Measurements from ENCODE around the gene CAGE1.

Gene CAGE1

DNA sequence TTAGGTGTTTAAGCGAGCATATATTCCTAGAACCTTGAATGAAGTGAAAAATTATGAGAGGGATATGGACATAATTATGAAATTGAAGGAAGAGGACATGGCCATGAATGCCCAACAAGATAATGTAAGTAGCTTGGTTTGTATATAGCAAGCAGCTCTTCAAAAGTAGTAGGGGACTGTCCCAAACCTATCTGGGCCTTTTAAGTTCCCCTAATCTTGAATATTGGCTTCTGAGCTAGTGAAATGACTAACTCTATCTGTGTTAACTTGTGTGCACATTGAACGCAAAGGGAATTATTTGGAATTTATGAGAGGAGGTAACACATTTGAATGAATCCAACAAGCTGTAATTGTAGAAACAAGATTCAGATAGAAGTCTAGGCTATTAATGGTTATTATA lies 21.8 kb upstream of the CAGE1 start:
- H3K4me3 ChIP-seq (ENCODE audit: low read depth in 1 of 5, low read length in 5 of 5): no peak overlapping the region
- H3K9me3 ChIP-seq (ENCODE audit: control insufficient read depth in 5 of 5, low read length in 5 of 5): no peaks in the 10 kb centered on the region
- no peaks in the 10 kb centered on the region for H3K27me3 ChIP-seq (ENCODE audit: control insufficient read depth in 5 of 5, insufficient read depth in 4 of 5, low read length in 5 of 5)
- no peak overlapping the region for H3K27ac ChIP-seq (ENCODE audit: low read depth, low read length)
- peaks cover 43 to 78% (median 59%) of the 10 kb centered on the region in 5 donors for H3K36me3 ChIP-seq (ENCODE audit: control insufficient read depth in 5 of 5, insufficient read depth in 5 of 5, low read length in 5 of 5)
- H3K9ac ChIP-seq (ENCODE audit: low read length in 5 of 5): no peak overlapping the region
- no peaks in the 10 kb centered on the region for H3K4me1 ChIP-seq (ENCODE audit: control insufficient read depth in 5 of 5, insufficient read depth in 5 of 5, low read length in 5 of 5)

DNA sequence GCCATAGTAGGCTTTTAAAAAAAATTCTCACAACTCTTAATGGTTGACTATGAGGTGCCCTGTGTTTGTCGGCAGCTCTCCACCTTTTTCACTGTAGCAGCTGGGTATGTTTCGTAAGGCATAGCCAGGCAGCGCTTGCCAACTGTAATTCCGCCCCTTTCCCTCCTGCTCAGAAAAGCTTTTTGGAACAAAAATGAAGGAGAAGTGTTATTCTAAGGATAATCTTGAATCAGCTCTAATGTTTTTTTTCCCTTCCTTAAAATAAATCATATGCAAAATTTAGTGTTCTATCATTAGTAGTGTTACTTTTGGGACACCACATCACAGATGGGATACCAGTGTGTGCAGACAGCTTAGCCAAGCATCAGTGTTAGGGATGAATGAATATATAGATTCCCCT lies 21.3 kb upstream of the CAGE1 start:
- Histone ChIP-seq H3K4me3 (ENCODE audit: low read depth in 1 of 5, low read length in 5 of 5) (no peak overlapping the region), H3K36me3 (ENCODE audit: control insufficient read depth in 5 of 5, insufficient read depth in 5 of 5, low read length in 5 of 5) (peaks cover 42 to 80% (median 60%) of the 10 kb centered on the region in 5 donors), H3K9me3 (ENCODE audit: control insufficient read depth in 5 of 5, low read length in 5 of 5) (no peaks in the 10 kb centered on the region), H3K9ac (ENCODE audit: low read length in 5 of 5) (no peak overlapping the region), H3K27ac (ENCODE audit: low read depth, low read length) (no peak overlapping the region), H3K27me3 (ENCODE audit: control insufficient read depth in 5 of 5, insufficient read depth in 4 of 5, low read length in 5 of 5) (no peaks in the 10 kb centered on the region), H3K4me1 (ENCODE audit: control insufficient read depth in 5 of 5, insufficient read depth in 5 of 5, low read length in 5 of 5) (no peaks in the 10 kb centered on the region)

DNA sequence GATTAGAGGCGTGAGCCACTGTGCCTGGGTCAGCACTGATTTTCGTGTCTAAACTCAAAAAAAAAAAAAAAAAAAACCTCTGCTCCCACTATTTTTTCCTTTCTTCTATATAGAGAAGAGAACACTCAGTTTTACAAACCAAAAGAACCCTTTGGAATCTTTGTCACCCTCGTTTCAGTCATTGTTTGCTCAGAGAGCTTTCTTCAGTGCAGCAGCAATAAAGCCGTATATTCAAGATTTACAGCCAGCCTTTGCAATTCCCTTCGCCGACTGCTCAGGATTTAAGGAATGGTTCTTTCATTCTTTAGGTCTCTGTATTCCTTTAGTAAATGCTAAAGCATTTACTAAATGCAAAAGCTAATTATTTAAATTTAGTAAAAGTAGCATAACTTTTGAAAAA lies 20.2 kb upstream of the CAGE1 start:
- Histone ChIP-seq H3K9ac (ENCODE audit: low read length in 5 of 5) (no peak overlapping the region), H3K27ac (ENCODE audit: low read depth, low read length) (no peak overlapping the region), H3K4me3 (ENCODE audit: low read depth in 1 of 5, low read length in 5 of 5) (no peak overlapping the region), H3K27me3 (ENCODE audit: control insufficient read depth in 5 of 5, insufficient read depth in 4 of 5, low read length in 5 of 5) (no peaks in the 10 kb centered on the region), H3K4me1 (ENCODE audit: control insufficient read depth in 5 of 5, insufficient read depth in 5 of 5, low read length in 5 of 5) (no peaks in the 10 kb centered on the region), H3K9me3 (ENCODE audit: control insufficient read depth in 5 of 5, low read length in 5 of 5) (no peaks in the 10 kb centered on the region), H3K36me3 (ENCODE audit: control insufficient read depth in 5 of 5, insufficient read depth in 5 of 5, low read length in 5 of 5) (peaks cover 43 to 78% (median 57%) of the 10 kb centered on the region in 5 donors)

DNA sequence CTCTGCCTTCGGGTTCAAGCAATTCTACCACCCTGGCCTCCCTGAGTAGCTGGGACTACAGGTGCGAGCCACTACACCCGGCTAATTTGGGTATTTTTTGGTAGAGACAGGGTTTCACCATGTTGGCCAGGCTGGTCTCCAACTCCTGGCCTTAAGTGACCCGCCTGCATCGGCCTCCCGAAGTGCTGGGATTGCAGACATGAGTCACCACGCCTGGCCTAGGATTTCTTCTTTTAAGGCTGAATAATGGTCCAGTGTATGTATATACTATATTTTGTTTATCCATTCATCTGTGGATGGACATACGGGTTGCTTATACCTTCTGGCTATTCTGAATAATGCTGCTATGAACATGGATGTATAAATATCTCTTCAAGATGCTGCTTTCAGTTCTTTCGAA lies 17.2 kb upstream of the CAGE1 start:
- no peaks in the 10 kb centered on the region for H3K27me3 ChIP-seq (ENCODE audit: control insufficient read depth in 5 of 5, insufficient read depth in 4 of 5, low read length in 5 of 5)

DNA sequence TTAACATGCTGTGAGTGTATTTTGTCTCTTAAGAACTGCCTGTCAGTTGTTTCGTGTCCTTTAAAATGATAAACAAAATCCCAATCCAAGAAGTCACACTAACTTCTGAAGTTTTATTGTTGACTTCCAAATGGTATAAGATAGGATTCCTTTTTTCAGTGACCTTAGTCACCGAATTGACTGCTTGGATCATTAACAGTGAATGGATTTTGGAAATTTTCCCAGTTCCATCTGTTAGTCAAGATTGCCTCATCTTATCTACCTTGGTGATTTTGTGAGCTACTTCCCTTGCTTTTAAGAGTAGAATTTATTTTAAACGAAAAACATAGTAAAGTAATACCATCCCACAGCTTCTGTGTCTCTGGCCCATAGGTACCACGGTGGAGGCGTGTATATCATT lies 15.0 kb upstream of the CAGE1 start:
- Histone ChIP-seq H3K36me3 (ENCODE audit: control insufficient read depth in 5 of 5, insufficient read depth in 5 of 5, low read length in 5 of 5) (peaks cover 59 to 79% (median 60%) of the 10 kb centered on the region in 5 donors), H3K9me3 (ENCODE audit: control insufficient read depth in 5 of 5, low read length in 5 of 5) (no peaks in the 10 kb centered on the region)

More for the DNA sequence above, 17.2 kb upstream of the CAGE1 start:
- no peak overlapping the region for H3K27ac ChIP-seq (ENCODE audit: low read depth, low read length)
- H3K4me3 ChIP-seq (ENCODE audit: low read depth in 1 of 5, low read length in 5 of 5): no peak overlapping the region
- no peaks in the 10 kb centered on the region for H3K9me3 ChIP-seq (ENCODE audit: control insufficient read depth in 5 of 5, low read length in 5 of 5)
- H3K4me1 ChIP-seq (ENCODE audit: control insufficient read depth in 5 of 5, insufficient read depth in 5 of 5, low read length in 5 of 5): no peaks in the 10 kb centered on the region
- H3K36me3 ChIP-seq (ENCODE audit: control insufficient read depth in 5 of 5, insufficient read depth in 5 of 5, low read length in 5 of 5): peaks cover 53 to 82% (median 70%) of the 10 kb centered on the region in 5 donors
- H3K9ac ChIP-seq (ENCODE audit: low read length in 5 of 5): no peak overlapping the region

DNA sequence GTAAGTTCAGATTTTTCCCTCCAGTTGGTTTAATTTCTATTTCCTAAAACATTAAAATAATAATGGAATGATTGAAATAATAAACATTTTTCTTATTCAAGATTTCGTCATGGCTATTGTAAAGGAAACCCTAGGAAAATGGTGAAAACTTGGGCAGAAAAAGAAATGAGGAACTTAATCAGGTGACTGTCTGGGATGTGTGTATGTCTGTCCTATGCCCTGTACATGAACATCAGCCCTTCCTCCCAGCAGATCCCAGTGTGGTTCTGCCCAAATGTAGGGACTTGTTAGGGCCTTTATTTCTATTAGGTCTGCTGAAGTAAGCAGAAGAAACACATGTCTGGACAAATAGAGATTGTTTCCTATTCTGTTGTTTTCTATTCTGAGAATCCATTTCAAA lies 13.2 kb upstream of the CAGE1 start:
- Histone ChIP-seq H3K4me1 (ENCODE audit: control insufficient read depth in 5 of 5, insufficient read depth in 5 of 5, low read length in 5 of 5) (no peaks in the 10 kb centered on the region), H3K9ac (ENCODE audit: low read length in 5 of 5) (no peak overlapping the region), H3K9me3 (ENCODE audit: control insufficient read depth in 5 of 5, low read length in 5 of 5) (no peaks in the 10 kb centered on the region), H3K4me3 (ENCODE audit: low read depth in 1 of 5, low read length in 5 of 5) (no peak overlapping the region), H3K27me3 (ENCODE audit: control insufficient read depth in 5 of 5, insufficient read depth in 4 of 5, low read length in 5 of 5) (no peaks in the 10 kb centered on the region), H3K27ac (ENCODE audit: low read depth, low read length) (no peak overlapping the region), H3K36me3 (ENCODE audit: control insufficient read depth in 5 of 5, insufficient read depth in 5 of 5, low read length in 5 of 5) (peaks cover 60 to 87% (median 66%) of the 10 kb centered on the region in 5 donors)

More for the DNA sequence above, 15.0 kb upstream of the CAGE1 start:
- Histone ChIP-seq H3K9ac (ENCODE audit: low read length in 5 of 5) (no peak overlapping the region), H3K4me1 (ENCODE audit: control insufficient read depth in 5 of 5, insufficient read depth in 5 of 5, low read length in 5 of 5) (no peaks in the 10 kb centered on the region), H3K27ac (ENCODE audit: low read depth, low read length) (no peak overlapping the region), H3K4me3 (ENCODE audit: low read depth in 1 of 5, low read length in 5 of 5) (no peak overlapping the region), H3K27me3 (ENCODE audit: control insufficient read depth in 5 of 5, insufficient read depth in 4 of 5, low read length in 5 of 5) (no peaks in the 10 kb centered on the region)

DNA sequence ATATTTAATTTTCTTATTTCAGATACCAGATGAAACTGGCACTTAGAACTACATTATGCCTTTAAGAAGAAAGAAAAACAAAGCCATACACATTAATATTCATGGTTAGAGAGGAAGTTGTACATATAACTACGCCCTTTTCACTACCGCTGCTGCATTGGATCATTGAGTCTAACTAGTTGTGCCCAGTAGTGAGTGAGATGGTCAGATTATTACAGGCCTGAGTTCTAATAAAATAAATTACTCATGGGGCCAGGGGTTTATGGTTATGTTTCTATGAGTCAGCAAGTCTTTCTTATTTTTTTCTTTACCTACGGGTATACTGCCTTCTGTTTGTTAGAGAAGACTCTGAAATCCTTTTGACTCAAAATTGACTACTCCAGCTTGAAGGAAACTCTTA lies 11.5 kb upstream of the CAGE1 start:
- H3K27me3 ChIP-seq (ENCODE audit: control insufficient read depth in 5 of 5, insufficient read depth in 4 of 5, low read length in 5 of 5): no peaks in the 10 kb centered on the region
- no peak overlapping the region for H3K4me3 ChIP-seq (ENCODE audit: low read depth in 1 of 5, low read length in 5 of 5)
- no peaks in the 10 kb centered on the region for H3K4me1 ChIP-seq (ENCODE audit: control insufficient read depth in 5 of 5, insufficient read depth in 5 of 5, low read length in 5 of 5)
- peaks cover 53 to 83% (median 59%) of the 10 kb centered on the region in 5 donors for H3K36me3 ChIP-seq (ENCODE audit: control insufficient read depth in 5 of 5, insufficient read depth in 5 of 5, low read length in 5 of 5)
- no peak overlapping the region for H3K9ac ChIP-seq (ENCODE audit: low read length in 5 of 5)
- no peaks in the 10 kb centered on the region for H3K9me3 ChIP-seq (ENCODE audit: control insufficient read depth in 5 of 5, low read length in 5 of 5)
- H3K27ac ChIP-seq (ENCODE audit: low read depth, low read length): no peak overlapping the region

DNA sequence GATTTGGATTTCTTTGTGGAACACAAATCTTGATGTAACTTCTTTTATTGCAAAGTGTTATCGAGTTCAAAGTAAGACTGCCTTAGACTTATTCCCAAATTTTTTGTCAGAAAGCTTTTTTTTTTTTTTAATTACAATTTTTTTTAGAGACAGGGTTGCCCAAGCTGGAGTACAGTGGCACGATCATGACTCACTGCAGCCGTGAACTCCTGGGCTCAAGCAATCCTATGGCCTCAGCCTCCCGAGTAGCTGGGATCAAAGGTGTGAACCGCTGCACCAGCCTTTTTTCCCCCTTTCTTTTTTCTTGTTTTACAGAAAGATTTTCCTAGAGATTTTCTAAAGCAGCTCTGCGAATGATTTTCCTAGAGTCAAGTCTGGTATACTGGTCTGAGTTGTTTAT lies 2.9 kb upstream of the CAGE1 start:
- no peak overlapping the region for H3K4me3 ChIP-seq (ENCODE audit: low read depth in 1 of 5, low read length in 5 of 5)
- H3K9ac ChIP-seq (ENCODE audit: low read length in 5 of 5): no peak overlapping the region
- H3K4me1 ChIP-seq (ENCODE audit: control insufficient read depth in 5 of 5, insufficient read depth in 5 of 5, low read length in 5 of 5): peaks cover 0 to 28% (median 24%) of the 10 kb centered on the region in 5 donors
- H3K9me3 ChIP-seq (ENCODE audit: control insufficient read depth in 5 of 5, low read length in 5 of 5): no peaks in the 10 kb centered on the region
- H3K27ac ChIP-seq (ENCODE audit: low read depth, low read length): no peak overlapping the region
- peaks cover 10 to 37% (median 15%) of the 10 kb centered on the region in 5 donors for H3K36me3 ChIP-seq (ENCODE audit: control insufficient read depth in 5 of 5, insufficient read depth in 5 of 5, low read length in 5 of 5)
- no peaks in the 10 kb centered on the region for H3K27me3 ChIP-seq (ENCODE audit: control insufficient read depth in 5 of 5, insufficient read depth in 4 of 5, low read length in 5 of 5)

DNA sequence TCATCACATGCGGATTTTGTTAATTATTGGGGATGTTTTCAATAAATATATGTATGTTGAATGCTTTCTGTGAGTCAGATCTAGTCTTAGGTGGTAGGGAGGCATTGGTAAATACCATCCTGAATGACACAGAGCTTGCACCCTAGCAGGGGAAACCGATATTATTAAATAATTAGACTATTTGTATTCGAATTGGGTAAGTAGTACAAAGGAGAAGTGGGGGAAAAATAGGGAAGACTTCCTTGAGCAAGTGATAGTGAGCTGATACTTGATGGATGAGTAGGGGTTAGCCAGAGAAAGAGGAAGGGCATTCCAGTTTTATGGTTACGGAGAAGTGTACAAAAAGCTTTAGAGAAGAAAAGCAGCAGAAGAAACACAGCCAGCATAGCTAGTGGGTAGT lies 1.6 kb upstream of the CAGE1 start:
- H3K4me3 ChIP-seq (ENCODE audit: low read depth in 1 of 5, low read length in 5 of 5): no peak overlapping the region
- H3K27me3 ChIP-seq (ENCODE audit: control insufficient read depth in 5 of 5, insufficient read depth in 4 of 5, low read length in 5 of 5): no peaks in the 10 kb centered on the region
- no peak overlapping the region for H3K27ac ChIP-seq (ENCODE audit: low read depth, low read length)
- H3K36me3 ChIP-seq (ENCODE audit: control insufficient read depth in 5 of 5, insufficient read depth in 5 of 5, low read length in 5 of 5): peaks cover 7 to 27% (median 10%) of the 10 kb centered on the region in 5 donors
- H3K4me1 ChIP-seq (ENCODE audit: control insufficient read depth in 5 of 5, insufficient read depth in 5 of 5, low read length in 5 of 5): peaks cover 0 to 28% (median 24%) of the 10 kb centered on the region in 5 donors
- H3K9me3 ChIP-seq (ENCODE audit: control insufficient read depth in 5 of 5, low read length in 5 of 5): no peaks in the 10 kb centered on the region
- H3K9ac ChIP-seq (ENCODE audit: low read length in 5 of 5): peak overlapping the region in 3 of 5 donors; percentile 13 to 95 (median 92)

DNA sequence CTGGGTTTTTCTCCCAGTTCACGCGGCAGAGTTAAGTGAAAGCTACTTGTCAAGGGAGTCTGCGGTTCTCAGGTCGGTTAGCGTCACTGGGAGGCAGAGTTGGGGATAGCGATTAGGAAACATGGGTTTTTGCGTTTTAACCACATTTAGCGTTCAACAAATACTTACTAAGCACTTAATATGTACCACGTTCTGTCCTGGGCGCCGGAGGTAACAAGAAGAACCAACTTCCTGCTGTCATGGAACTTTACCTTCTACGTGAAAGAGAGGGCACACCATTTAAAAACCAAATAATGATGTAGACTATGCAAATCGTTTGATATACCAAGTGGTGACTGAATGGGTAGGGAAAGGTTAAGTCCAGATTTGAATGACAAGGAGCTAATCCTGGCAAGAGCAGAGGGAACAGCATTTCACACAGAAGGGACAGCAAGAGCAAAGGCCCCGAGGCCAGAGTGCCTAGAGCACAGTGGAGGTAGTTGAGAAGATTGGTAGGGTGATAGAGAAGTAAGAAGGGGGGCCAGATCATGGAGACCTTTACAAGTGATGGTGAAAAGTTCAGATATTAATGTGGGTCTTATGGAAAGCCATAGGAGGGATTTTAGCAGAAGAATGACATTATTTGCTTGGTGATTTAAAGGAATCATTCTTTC lies 810 bp upstream of the CAGE1 start:
- Histone ChIP-seq H3K4me1 (ENCODE audit: control insufficient read depth in 5 of 5, insufficient read depth in 5 of 5, low read length in 5 of 5) (peaks cover 0 to 28% (median 24%) of the 10 kb centered on the region in 5 donors), H3K27me3 (ENCODE audit: control insufficient read depth in 5 of 5, insufficient read depth in 4 of 5, low read length in 5 of 5) (no peaks in the 10 kb centered on the region), H3K9me3 (ENCODE audit: control insufficient read depth in 5 of 5, low read length in 5 of 5) (no peaks in the 10 kb centered on the region), H3K9ac (ENCODE audit: low read length in 5 of 5) (peak overlapping the region; percentile 40 to 97 (median 94)), H3K36me3 (ENCODE audit: control insufficient read depth in 5 of 5, insufficient read depth in 5 of 5, low read length in 5 of 5) (peaks cover 4 to 19% (median 7%) of the 10 kb centered on the region in 5 donors), H3K27ac (ENCODE audit: low read depth, low read length) (peak overlapping the region; percentile 96), H3K4me3 (ENCODE audit: low read depth in 1 of 5, low read length in 5 of 5) (peak overlapping the region; percentile 81 to 85 (median 82))

All from subcutaneous abdominal adipose tissue (tissue), 5 donors.